GM11168 (cell line): ENCODE results near the gene TMEM127.
"Not testable (repeated sequence)": the region's sequence is repeated elsewhere in the genome, so short reads cannot be mapped to it uniquely, and the experiment has no call there.

ENCODE experiments used
- in situ Hi-C: fragments of 300-500 bp; cut with MboI; formaldehyde crosslinking; loops from one replicate; pipeline ENCODE4 v1.12.0; 2022; ENCODE audit warnings: low sequenced_read_pairs; ENCODE audit not compliant: unreplicated experiment

Gene TMEM127

GRCh38 chr2:96264656-96265348 is 995 bp downstream of the TMEM127 start:
- in situ Hi-C loops = no loop called here

GRCh38 chr2:96264086-96264485 is 1.7 kb downstream of the TMEM127 start:
- in situ Hi-C loops = no loop called here

- in situ Hi-C loops = no loop called here
Observed at GRCh38 chr2:96262306-96262705, 3.5 kb downstream of the TMEM127 start.

- in situ Hi-C loops = no loop called here
Observed at GRCh38 chr2:96261328-96262003, 4.3 kb downstream of the TMEM127 start.

- in situ Hi-C loops = no loop called here
Observed at GRCh38 chr2:96260387-96261260, 5.2 kb downstream of the TMEM127 start.

- in situ Hi-C loops = no loop called here
Observed at GRCh38 chr2:96259497-96259921, 6.3 kb downstream of the TMEM127 start.

GRCh38 chr2:96258166-96259022 is 7.4 kb downstream of the TMEM127 start:
- in situ Hi-C loops = no loop called here

- in situ Hi-C loops = not testable (repeated sequence)
Observed at GRCh38 chr2:96257744-96258143, 8.1 kb downstream of the TMEM127 start.

GRCh38 chr2:96256611-96257113 is 9.1 kb downstream of the TMEM127 start:
- in situ Hi-C loops = no loop called here

- in situ Hi-C loops = no loop called here
Observed at GRCh38 chr2:96254571-96254970, 11.2 kb downstream of the TMEM127 start.

- in situ Hi-C loops = no loop called here
Observed at GRCh38 chr2:96253006-96253405, 12.8 kb downstream of the TMEM127 start.

GRCh38 chr2:96252526-96252925 is 13.3 kb downstream of the TMEM127 start:
- in situ Hi-C loops = no loop called here

- in situ Hi-C loops = no loop called here
Observed at GRCh38 chr2:96251721-96252292, 14.0 kb downstream of the TMEM127 start.

GRCh38 chr2:96250188-96250587 is 15.6 kb downstream of the TMEM127 start:
- in situ Hi-C loops = no loop called here

GRCh38 chr2:96249654-96250053 is 16.1 kb downstream of the TMEM127 start:
- in situ Hi-C loops = no loop called here

GRCh38 chr2:96248624-96249023 is 17.2 kb downstream of the TMEM127 start:
- in situ Hi-C loops = no loop called here

- in situ Hi-C loops = no loop called here
Observed at GRCh38 chr2:96247896-96248295, 17.9 kb downstream of the TMEM127 start.

GRCh38 chr2:96247009-96247408 is 18.8 kb downstream of the TMEM127 start:
- in situ Hi-C loops = no loop called here

GRCh38 chr2:96245609-96246390 is 20.0 kb downstream of the TMEM127 start:
- in situ Hi-C loops = no loop called here
